Posterior vena cava (tissue), 2 donors: Measurements from ENCODE around the gene BACE2. TPM values are rescaled to one million over a fixed set of nuclear protein-coding genes. Genes with fewer than 3 reads are reported as not detected.
"Not testable (repeated sequence)": the region's sequence is repeated elsewhere in the genome, so short reads cannot be mapped to it uniquely, and the experiment has no call there.

Source experiments
- DNase-seq: peaks from one replicate; pipeline ENCODE4 v3.0.0-alpha.2; 2020; ENCODE audit warnings: low spot score
- intact Hi-C, 2 donors: fragments of 100-400 bp; cut with DNase I; formaldehyde crosslinking; loops; one replicate each; pipeline versions ENCODE4 v1.14.1 to v1.14.2; 2022 to 2023
- total RNA-seq, 2 donors: library from RNA; stranded (reverse); fragmentation: NEBNext Ultra II Directional; extraction: Animal tissue kit (Norgen Biotek cat#: 25700); gene quantifications; one replicate each; pipeline ENCODE4 v1.2.1, GENCODE V29; 2021
- donor health status: DM: yes; HTN: yes; CAD: no.
- donor health status: DM: yes; HTN: yes; CAD: no.

Gene BACE2
- total RNA-seq, 2 donors from 2014 or later = 70.4 to 102 TPM

DNA sequence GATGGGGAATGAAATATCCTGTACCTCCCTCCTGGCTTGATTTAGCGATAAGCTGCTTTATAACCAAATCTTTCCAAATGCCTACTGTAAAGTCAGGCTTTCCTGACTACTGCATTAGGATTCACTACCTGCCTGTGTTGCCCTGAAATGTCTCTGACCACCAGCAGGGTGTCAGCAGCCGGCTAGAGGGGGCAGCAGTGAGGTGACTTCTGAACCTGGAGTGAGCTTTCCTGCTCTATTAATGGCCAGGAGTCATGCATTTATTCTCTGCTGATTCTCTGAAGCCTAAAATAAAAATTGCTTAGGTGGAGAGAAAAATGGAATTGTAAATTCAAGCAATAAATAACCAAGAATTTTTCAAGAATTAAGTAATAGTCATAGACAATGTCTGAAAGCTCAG lies 2.5 kb downstream of the BACE2 start:
- no peak for DNase-seq
- intact Hi-C loops = no loop called here

DNA sequence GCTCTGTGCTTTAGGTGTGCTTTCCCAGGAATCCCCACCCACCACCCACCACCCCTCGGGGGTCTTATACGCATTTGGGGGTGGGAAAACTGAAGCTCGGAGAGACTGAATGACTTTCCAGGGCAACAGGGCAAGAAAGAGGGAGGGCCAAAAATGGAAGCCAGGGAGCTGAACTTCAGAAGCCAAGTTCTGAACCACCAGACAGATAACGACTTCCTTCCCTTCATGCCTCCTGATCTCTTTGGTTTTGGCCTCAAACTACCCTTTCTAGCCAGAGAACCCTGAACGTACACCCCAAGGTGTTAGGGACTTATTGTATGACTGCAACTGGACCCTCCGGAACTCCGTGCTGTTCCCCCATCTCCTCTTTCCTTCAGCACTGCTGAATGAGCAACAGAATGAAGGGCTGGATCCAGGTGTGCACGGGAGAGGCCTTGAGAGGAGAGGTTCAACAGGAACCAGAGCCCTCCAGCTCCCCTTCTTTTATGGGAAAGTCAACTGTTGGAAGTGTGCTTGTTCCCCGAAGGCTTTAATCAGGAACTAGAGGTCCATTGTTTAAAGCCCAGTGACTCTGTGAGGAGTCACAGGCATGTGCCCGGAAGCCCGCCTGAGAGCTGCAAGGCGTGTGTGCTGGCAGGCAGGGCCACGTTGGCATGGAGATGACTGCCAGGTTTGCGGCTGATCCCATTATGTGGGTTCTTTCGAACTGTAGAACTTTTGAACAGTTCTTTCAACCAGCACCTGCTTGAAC lies 3.1 kb downstream of the BACE2 start:
- DNase-seq = no peak
- intact Hi-C loops = no loop called here

DNA sequence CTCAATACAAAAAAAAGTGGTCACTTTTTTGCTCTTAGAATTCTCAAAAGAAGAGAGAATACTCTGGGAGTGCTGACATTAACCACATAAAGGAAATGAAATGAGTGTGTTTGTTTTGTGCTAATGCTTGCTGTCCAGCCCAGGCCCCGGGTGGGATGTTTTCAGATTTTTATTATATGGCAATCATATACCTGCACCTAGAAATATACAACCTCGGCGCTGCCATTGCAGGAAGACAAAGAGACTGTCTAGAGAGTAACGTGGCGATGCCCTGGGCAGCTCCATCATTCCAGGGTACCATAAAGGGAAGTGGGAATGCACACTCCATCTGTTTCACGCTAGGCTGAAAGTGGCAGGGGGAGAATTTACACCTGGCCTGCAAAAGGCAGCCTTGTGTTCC lies 7.1 kb downstream of the BACE2 start:
- DNase-seq = no peak
- intact Hi-C loops = no loop called here

DNA sequence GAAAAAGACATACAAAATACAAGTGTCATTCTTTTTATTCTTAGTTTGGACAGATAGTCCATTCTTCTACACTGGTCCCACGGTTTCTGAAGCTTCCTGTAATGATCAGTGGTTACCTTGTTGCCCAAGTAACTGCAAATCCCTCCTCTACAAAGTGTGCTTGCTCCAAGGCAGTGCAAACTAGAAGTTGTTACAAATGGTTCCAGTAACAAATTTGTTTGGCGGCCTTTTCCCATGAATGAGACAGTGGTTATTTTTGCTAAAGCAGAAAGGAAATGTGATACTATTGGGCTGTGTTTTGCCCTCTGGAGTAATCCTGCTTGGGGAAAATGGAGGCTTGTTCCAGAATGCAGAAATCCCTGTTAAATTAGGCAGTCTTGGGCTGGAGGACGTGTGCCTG lies 8.9 kb downstream of the BACE2 start:
- DNase-seq = no peak
- intact Hi-C loops = no loop called here

DNA sequence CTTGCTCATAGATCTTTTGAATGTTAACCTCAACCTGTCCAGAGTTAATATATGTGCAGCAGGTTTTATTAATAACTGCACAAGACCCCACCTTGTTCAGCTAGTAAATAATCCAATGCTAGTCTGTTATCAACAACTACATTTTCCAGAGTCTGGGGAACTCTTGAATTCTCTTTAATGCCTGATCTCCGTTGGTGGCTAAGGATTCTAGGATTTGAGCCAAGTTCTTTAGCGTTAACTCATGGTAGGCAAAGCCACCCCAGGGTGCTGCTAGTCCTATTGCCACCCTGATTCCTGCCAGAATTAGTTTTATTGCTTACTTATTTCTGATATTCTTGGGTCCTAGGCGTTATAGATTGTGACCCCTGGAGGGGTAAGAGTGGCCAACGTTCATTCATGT lies 12.8 kb downstream of the BACE2 start:
- intact Hi-C loops = no loop called here
- DNase-seq = no peak

DNA sequence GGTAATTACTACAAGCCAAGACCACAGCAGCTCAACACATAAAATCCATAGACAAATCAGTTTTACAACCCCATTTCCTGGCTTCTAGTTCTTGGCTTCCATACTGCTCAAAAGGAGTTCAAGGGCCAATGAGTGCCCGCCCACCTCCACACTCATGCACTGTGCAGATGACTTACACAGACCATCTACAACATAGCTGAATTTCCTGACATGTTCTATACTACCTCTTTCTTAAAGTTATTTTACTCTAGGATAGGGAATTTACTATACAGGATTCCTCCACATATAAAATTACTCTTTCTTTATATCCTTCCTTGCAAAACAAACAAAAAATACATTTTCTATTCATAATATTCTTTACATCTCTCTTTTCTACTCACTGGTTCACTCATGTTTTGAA lies 14.6 kb downstream of the BACE2 start:
- DNase-seq = no peak
- intact Hi-C loops = no loop called here

DNA sequence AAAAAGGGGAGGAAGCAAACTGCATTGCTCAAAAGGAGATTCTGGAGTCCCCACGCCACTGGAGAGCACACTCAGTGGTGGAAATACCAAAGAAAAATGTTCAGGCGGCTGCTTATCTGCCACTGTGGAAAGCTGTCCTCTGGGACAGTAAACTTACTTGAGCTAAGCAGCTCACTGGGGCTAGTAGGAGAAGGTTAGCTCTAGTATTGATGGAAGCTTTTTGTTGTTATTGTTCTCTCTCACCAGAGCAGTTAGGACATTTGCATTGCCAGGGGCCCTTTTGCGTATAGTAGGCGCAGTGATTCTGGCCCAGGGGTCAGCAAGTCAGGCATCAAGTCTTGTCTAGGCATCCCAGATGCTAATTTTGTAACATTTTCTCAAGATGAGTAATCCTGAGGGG lies 15.6 kb downstream of the BACE2 start:
- intact Hi-C loops = no loop called here
- DNase-seq = no peak

DNA sequence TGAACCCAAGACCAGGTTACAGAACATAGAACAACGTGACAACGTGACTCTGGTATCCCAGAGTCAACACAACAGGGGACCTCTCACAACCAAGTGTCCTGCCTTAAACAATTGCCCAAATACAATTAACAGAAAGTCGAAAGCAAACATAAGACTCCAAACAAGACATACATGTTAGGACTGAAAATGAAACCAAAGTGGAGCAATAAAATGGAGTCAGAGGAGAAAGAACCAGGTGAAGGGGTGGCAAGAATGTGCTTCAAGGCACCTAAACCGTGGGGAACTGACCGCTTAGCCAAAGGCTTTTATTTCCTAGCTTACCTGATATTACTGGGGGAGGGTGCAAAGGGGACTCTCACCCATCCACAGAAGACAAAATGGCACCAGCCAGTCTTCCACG lies 17.8 kb downstream of the BACE2 start:
- DNase-seq = no peak
- intact Hi-C loops = no loop called here

DNA sequence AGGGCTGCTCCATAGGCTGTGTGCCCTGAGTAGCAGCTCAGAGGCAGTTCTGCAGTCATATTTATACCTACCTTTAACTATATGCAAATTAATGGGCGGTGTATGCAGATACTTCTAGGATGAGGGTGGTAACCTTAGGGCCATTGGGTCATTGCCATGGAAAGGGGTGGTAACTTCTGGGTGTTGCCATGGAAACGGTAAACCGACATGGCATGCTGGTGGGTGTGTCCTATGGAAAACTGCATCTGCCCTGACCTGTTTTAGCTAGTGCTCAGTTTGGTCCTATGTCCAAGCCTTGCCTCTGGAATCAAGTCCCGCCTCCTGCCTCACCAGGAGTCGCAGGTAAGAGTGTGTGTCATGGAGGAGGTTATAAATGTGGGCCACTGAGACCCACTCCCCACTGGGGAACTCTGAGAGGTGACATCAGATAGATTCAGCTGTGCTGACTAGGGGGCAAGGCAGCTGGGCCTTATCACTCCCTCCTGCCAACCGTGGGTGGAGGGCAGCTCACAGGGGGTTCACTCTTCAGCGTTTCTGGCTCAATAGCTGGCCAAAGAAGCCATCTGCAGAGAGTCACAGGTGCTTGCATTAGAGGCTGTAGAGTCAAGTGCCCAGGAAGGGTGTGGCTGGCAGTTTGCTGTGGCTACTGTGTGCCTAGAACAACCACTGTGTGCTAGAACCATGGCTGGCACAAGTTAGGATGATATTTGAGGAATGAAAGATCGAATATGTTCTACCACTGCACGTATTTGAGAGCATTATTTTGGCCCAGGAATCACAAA lies 19.0 kb downstream of the BACE2 start:
- intact Hi-C loops = no loop called here

DNA sequence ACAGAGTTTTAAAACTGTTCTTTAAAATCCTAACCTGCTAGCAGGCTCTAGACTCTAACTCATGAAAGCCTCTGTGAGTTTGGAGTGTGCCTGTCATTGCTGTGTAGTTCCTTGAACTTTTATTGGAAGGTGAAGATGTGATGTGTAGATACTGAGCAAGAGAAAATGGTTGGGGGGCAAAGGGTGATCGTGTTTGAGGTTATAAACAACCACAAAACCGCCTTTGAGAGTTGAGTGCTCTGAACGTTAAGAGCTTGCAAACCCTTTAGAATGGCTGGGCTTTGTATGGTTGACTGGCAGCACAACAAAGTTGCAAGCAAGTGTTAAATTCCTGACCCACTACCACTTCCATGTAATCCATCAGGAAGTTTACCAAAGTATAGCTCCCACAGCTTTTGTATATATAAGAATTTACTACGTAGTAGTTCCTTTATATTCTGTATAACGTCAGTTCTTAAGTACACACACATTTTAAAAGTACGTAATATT lies 19.6 kb downstream of the BACE2 start:
- DNase-seq = no peak
- intact Hi-C loops = no loop called here

More for the DNA sequence above, 19.0 kb downstream of the BACE2 start:
- no peak for DNase-seq

DNA sequence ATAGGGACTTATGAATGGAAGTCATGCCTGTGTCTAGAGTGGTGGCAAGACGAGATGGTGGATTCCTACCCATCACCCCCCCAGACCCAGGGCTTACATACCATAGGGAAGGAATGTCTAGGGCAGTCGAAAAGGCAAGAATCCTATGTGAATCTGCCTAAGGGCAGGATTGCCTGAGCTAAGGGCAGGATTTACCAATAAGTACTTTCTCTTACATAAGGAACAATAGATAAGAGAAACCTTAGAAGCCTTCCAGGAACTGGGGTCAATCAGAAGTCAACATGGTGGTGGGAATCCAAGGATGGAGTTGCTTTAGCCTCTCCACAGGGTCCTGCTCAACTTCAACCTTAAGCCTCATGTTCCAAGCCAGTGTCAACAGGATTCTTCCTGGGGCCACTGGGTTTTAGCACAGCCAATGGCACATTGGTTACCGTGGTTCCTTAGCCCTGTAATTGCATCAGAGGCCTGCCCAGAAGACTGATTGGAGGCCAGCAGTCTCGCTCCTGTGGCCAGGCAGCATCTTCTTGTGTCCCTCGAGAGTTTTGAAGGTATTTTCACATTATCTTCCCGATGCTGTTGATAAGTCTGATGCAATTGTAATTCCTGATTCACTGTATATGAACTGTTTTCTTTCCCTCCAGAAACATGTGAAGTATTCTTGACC lies 20.7 kb downstream of the BACE2 start:
- DNase-seq = no peak
- intact Hi-C loops = no loop called here

DNA sequence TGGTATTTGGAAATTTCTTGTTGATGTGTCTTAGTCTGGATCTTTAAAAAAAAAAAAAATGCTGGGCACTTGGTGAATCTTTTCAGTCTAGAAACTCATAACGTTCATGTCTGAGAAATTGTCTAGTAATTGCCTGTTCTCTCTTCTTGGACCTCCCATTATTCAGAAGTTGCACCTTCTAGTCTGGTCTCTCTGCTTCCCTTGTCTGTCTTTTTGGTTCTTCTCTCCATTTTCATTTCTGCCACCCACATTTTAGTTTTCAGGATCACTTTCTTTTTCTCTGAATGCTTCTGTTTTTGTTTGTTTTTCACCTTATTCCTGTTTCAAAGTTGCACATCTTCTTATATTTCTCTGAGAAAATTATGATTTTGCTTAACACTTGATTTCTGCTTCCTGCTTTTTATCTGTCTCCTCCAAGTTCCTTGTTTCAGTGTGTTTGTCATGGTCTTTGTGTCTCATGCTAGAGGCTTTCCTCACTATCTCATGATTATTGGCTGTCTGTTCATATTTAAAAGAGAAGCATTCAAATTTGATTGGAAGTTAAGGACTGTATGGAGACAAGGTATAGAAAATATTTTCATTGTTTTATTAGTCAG lies 21.3 kb downstream of the BACE2 start:
- intact Hi-C loops = no loop called here
- no peak for DNase-seq

DNA sequence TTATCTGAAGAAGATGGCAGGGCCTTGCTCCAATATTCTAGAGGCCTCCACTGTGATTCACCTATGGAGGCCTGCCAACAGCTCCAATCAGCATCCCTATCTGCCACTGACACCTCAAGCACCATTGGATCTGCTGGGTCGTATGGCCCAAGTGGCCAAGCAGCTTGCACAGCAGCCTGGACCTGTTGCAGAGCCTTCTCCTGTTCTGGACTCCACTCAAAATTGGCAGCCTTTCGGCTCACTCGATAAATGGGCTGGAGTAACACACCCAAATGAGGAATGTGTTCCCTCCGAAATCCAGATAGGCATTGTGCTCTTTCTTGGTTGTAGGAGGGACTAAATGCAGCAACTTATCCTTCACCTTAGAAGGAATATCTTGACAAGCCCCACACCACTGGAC lies 24.6 kb downstream of the BACE2 start:
- DNase-seq, intact Hi-C loops: not testable (repeated sequence)

DNA sequence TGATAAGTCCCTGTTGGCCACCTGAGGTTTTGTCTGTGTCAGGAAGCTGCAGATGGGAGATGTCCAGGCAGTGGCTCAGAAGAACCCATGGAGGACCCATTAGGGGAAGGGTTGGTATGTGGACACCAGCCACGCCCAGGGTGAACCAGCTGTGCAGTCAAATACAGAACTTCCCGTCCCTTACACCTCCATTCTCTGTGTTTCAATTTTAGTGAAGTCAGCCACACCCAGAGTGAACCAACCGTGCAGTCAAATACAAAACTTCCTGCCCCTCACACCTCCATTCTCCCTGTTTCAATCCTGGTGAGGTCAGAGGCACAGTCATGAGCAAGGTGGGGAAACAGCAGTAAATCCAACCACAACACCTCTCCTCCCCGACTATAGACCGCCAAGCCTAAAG lies 27.4 kb downstream of the BACE2 start:
- intact Hi-C loops = no loop called here
- no peak for DNase-seq

DNA sequence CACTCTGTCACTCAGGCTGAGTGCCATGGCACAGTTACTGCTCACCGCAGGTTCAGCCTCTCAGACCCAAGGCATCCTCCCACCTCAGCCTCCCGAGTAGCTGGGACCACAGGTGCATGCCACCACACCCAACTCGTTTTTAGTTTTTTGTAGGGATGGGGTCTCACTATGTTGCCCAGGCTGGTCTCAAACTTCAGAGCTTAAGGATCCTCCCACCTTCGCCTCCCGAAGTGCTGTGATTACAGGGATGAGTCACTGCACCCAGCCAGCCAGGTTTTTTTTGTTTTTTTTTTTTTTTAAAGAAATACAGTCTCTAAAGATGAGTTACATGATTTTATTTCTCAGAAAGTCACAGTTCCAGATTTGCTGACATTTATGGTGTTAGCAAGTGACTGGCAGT lies 29.0 kb downstream of the BACE2 start:
- no peak for DNase-seq
- intact Hi-C loops = no loop called here

DNA sequence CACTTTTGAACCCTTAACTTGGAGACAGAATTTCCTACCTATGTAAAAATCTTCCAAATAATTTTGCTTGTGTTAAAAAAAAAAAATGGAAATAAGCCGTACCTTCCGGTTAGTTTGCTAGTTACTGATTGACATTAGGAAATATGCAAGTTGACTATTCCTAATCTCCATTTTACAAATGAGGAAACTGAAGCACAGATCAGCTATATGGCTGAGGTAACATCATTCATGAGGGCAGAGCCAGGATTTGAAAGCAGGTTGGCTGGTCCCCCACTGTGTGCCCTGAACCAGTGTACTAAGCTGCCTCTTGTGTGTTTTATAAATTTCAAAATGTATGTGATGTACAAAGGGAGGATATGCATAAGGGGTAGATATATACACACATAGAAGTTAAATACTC lies 29.6 kb downstream of the BACE2 start:
- intact Hi-C loops = no loop called here
- no peak for DNase-seq

DNA sequence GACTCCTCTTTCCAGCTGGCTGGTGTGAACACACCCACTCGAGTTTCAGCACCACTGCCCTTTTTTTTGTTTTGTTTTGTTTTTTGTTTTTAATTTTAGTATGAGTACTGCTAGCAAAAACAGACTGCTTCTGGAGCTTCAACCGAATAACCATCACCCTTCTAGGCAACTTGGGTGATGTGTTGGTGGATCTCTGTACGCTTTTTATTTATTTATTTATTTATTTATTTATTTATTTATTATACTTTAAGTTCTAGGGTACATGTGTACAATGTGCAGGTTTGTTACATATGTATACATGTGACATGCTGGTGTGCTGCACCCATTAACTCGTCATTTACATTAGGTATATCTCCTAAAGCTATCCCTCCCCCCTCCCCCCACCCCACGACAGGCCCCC lies 30.7 kb downstream of the BACE2 start:
- DNase-seq, intact Hi-C loops: not testable (repeated sequence)

DNA sequence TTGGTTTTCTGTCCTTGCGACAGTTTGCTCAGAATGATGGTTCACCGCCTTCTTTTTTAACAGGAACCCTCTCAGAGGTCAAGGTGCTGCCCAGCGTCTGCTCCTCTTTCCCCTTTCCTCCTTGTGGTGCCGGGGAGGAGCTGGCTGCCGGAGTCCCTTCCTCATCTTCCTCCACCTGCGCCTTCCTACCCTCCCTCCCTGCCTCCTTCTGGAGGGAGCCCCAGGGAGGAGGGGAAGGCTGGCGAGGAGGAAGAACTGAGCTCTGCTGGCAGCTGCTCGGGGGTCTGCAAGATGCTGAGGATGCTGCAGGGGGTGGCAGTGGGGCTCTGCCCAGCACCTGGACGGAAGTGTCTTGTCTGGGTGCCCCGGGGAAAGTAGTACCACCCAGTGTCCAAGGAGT lies 31.2 kb downstream of the BACE2 start:
- intact Hi-C loops = no loop called here
- DNase-seq = no peak

DNA sequence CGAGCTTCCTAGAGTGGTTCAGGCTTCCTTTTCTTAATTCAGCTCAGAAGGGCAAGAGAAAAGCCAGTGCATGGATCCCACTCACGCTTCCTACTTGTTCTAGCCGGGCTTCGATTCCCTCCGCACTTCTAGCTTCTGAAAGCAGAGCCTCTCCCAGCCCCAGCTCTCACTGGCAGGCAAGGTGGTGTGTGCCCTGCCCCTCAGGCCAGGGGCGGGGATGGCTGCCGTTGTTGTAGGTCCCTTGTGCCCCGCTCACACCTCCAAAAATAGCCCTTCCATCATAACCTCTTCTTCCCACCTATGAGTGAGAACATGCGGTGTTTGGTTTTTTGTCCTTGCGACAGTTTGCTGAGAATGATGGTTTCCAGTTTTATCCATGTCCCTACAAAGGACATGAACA lies 31.6 kb downstream of the BACE2 start:
- DNase-seq = no peak
- intact Hi-C loops = no loop called here

DNA sequence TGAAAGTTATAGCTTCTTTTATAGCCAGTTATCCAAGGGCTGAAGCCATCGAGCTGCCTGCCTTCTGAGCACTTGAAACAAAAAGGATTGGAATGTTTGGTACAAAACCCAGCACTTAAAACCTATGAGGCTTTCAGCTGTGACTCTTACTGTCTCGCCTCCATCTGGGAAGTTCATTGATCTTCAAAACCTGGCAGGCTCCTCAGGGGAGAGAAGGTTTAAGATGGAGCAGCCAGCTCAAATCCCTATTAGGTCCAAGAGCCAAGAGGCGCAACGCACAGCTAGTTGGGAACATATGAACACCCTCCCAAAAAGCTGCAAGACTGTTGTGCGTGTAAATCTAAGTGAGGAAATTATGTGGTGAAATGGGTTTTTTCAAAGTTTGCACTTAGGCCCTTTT lies 33.4 kb downstream of the BACE2 start:
- intact Hi-C loops = loop anchor here in 1 of 2 donors (10.0 kb wide), 1 partner anchor 77 kb away; no protein-coding TSS in a partner anchor
- no peak for DNase-seq
